GM12801 (cell line): Measurements from ENCODE around the gene PRKCZ.

Source experiments
- TF ChIP-seq, protein P1 (sequence below): IDR thresholded peaks from one replicate; pipeline ENCODE4 v1.5.1; 2011; ENCODE audit warnings: control low read depth; ENCODE audit not compliant: insufficient read length; ENCODE audit errors: extremely low read depth

PRKCZ gene

DNA sequence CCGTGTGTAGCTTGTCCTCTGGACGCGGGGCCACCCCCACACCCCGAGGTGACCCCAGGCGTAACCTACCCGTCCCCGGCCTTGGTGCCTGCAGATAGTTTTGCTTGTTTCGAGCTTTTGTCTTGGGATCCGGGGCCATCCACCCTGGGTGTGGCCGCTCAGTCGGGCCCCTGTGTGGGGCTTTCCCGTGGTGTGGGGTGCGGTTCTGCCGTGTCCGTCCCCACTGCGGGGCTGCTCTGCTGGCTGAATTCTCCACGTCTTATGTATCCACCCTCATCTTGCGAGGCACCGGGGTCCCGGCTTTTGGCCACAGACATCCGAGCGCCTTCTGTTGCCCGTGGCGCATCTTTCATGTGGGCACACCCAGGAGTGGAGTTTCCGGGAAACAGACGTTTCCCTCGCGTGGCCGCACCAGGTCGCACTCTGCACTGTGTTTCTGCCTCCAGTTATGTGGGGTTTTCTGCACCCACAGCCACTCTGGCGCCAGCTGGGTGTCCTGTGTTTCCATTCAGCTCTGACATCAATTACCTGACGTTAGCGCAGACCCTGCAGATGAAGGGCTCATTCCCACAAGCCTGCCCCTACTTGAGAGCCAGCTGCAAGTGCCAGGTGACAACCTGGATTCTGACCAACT, 64.9 kb downstream of the PRKCZ start:
- TF ChIP-seq, protein P1, sequence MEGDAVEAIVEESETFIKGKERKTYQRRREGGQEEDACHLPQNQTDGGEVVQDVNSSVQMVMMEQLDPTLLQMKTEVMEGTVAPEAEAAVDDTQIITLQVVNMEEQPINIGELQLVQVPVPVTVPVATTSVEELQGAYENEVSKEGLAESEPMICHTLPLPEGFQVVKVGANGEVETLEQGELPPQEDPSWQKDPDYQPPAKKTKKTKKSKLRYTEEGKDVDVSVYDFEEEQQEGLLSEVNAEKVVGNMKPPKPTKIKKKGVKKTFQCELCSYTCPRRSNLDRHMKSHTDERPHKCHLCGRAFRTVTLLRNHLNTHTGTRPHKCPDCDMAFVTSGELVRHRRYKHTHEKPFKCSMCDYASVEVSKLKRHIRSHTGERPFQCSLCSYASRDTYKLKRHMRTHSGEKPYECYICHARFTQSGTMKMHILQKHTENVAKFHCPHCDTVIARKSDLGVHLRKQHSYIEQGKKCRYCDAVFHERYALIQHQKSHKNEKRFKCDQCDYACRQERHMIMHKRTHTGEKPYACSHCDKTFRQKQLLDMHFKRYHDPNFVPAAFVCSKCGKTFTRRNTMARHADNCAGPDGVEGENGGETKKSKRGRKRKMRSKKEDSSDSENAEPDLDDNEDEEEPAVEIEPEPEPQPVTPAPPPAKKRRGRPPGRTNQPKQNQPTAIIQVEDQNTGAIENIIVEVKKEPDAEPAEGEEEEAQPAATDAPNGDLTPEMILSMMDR, result no peak

DNA sequence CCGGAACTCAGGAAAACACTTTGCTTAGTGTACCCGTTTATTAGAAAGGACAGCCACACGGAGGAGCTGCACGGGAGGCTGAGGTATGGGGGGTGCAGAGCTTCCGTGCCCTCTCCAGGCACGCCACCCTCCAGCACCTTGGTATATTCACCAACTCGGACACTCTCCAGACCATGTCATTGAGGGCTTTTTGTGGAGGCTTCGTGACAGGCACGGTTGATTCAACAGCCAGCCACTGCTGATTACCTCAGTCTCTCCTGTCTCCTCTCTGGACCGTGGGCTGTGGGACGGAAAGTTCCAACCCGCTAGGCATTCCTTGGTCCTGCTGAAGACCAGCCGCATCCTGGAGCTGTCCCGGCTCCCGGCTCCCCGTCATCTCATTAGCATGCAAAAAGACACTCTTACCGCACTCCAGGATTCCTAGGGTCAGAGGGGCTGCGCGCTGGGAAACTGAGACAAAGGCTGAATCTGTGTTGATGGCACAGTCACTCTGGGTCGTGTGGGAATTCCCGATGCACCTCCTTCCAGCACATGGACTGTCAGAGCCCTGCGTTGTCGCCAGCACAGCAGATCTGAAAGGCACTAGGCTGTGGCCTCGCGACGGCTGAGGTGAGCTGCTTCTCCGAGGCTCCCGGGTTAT, 65.6 kb downstream of the PRKCZ start:
- TF ChIP-seq, protein P1, result no peak

DNA sequence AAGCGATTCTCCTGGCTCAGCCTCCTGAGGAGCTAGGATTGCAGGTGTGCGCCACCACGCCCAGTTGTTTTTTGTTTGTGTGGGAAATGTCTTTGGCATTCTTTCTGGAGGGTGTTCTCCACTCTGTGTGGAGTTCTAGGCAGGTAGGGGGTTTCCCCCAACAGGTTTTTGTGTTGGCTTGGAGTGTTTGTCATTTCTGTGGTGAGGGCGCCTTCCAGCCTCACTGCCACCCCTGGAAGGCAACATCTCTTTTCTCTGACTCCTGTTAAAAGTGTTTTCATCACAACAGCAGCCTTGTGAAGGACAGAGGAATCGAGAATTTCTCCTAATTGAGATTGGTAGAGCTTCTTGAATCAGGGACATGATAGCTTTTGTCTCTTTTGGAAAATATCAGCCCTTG, 69.7 kb downstream of the PRKCZ start:
- TF ChIP-seq, protein P1, result no peak

DNA sequence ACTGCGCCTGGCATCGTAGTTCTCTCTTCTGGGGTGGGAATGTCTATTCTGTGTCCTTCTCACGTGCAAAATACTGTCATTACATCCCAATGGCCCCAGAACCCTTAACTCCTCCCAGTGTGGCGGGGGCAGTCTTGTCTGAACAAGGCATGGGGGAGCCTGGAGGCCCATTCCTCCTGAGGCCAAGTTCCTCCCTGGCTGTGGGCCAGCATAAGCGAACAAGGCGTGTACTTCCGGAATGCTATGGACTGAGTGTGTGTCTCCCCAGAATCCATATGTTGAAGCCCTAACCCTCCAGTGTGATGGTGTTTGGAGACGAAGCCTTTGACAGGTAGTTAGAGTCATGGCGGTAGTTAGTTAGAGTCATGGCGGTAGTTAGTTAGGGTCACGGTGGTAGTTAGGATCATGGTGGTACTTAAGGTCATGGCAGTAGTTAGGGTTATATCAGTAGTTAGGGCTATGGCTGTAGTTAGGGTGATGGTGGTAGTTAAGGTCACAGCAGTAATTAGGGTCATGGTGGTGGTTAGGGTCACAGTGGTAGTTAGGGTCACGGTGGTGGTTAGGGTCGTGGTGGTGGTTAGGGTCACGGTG, 71.0 kb downstream of the PRKCZ start:
- TF ChIP-seq, protein P1, result no peak

DNA sequence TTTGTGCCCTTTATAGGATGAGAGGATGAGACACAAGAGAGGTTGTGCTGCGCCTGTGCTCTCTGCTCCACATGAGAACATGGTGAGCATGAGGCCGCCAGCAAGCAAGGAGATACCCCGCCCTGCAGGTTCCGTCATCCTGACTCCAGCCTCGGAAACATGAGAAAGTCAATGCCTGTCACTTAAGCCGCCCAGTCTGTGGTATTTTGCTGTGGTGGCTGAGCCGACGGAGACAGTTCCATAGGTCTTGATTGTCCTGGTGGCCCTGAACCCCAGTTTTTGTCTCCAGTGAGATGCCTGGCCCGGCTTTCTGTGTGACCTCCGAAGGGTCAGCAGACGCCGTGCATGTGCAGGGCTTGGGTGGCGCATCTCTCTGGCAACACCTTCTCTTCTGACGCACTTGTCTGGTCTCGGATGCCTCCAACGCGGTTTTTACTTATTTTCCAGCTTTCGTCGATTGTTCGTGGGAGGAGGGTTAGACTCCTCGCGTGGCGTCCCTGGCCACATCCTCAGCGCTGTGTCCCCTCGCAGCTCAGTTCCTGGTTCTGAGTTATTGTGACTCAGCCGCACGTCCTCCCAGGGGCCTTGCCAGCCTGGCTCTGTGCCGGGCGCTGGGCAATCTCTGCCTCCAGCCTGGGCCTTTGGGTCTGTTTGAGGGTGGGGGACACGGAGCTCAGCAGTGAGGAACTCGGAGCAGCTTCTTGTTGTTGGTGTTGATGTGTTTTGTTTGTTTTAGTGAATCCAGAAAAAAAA, 74.4 kb downstream of the PRKCZ start:
- TF ChIP-seq, protein P1, result no peak

DNA sequence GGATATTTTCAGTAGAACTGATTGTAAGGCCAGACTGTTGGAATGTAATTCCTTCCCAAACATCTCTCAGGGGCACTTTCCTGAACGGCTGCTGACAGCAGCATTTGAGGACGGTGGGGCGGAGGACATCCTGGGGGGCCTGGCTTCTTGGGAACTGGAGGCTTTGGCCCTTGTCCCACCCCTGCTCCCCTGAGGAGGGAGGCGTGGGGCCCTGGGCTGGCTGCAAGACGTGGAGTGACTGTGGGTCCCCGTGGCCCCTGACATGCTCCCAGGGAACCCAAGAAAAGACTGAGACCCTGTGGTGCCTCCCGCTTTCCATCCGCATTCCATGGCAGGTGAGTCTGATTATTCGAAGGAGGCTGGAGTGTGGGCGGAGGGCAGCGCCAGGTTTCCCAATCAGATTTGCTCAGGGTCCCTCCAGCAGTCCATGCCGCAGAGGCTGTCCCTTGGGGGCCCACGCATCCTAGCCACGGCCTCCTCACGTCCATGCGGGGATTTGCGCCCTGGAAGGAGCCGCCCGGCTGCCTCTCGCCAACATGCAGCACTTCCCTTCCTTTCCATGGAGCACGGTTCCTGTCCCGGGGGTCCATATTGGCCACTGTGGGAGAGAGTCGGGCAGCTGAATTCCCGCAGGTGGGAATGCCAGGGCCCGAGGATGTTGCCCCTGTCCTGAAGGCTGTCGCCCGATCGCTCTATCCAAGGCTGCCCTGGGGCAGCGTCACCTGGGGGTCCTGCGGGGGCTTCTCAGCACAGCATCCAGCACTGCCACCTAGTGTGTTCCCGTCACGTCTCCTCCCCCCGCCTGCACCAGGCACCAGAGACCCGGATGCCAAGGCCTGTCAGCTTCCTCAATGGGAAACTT, 75.4 kb downstream of the PRKCZ start:
- TF ChIP-seq, protein P1, result no peak
